HG03135 (cell line): ENCODE measurements around the gene ECEL1.

Source experiments
- ATAC-seq: cut with Tn5 transposase; IDR thresholded peaks from one replicate; pipeline ENCODE4 v1.9.1; 2021; ENCODE audit warnings: mild to moderate bottlenecking, moderate library complexity; ENCODE audit not compliant: unreplicated experiment

ECEL1 gene

DNA sequence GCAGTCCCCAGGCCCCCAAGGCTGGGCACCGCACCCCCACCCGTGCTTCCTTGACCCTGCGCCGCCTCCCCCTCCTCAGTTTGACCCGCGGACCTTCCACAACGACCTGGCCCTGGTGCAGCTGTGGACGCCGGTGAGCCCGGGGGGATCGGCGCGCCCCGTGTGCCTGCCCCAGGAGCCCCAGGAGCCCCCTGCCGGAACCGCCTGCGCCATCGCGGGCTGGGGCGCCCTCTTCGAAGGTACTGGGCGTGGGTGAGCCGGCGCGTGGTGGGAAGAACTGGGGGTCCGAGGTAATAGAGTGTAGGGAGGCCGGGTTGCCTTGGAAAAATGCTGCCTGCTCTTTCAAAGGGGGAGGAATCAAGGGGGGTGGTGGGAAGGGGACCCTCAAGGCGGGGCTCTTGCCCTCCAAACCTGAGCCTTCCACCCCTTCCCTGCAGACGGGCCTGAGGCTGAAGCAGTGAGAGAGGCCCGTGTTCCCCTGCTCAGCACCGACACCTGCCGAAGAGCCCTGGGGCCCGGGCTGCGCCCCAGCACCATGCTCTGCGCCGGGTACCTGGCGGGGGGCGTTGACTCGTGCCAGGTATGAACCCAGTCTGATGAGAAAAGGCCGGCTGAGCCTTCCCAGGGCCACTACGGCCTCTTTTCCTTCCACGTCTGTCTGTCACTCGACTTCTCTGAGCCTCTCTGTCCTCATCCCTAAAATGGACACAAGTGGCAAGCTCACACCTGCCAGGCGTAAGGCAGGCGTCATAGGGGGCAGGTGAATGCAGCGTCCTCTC is 35.2 kb upstream of the ECEL1 start:
- no peak for ATAC-seq

- ATAC-seq = no peak
Observed at GRCh38 chr2:232521959-232522622, 34.5 kb upstream of the ECEL1 start.

- no peak for ATAC-seq
Observed at GRCh38 chr2:232521098-232521497, 33.5 kb upstream of the ECEL1 start.

GRCh38 chr2:232520489-232520888 is 32.9 kb upstream of the ECEL1 start:
- no peak for ATAC-seq

GRCh38 chr2:232519581-232520438 is 32.2 kb upstream of the ECEL1 start, which contains the start of gene PRSS56:
TSS of gene PRSS56 (plus strand) at chr2:232520388. CDS start at chr2:232520599, 211 bp downstream.
- ATAC-seq = no peak

DNA sequence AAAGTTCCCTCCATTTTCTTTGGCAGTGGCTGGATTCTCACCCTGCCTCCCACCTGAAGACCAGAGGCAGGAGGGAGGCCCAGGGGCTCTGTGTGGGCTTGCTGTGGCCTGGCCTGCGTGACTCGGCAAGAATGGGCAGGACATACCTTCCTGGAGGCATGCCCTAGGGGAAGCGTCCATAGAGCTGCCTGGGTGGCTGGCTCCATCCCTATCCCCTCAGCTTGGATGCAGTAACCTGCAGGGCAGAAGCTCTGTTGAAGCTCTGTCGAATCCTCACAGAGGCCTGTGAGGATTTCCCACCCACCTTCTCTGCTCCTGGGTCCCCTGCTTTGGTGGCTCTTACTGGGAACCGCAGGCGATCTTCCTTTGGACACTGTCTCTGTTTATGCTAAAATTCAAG is 31.2 kb upstream of the ECEL1 start:
- no peak for ATAC-seq

DNA sequence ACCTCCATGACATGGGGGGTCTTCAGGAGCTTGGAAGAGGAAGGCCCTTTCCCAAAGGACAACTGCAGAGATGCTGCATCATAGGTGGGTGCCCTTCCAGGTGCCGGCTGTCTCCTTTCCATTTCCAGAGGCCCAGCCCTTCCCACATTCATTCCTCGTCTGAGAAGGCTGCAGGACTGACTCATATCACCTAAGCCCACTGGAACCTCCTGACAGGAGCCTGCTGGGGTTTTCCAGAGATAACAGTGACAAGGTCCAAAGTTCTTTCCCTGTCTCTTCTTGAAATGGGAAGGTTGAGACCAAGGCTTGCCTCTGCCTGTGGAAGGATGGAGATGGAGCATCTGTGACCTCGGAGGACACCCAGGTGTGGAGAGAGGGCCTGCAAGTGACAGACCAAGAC is 28.9 kb upstream of the ECEL1 start:
- ATAC-seq = no peak

GRCh38 chr2:232515639-232516038 is 28.0 kb upstream of the ECEL1 start:
- no peak for ATAC-seq

GRCh38 chr2:232513353-232513752 is 25.7 kb upstream of the ECEL1 start:
- ATAC-seq = no peak

GRCh38 chr2:232512602-232513001 is 25.0 kb upstream of the ECEL1 start:
- no peak for ATAC-seq

DNA sequence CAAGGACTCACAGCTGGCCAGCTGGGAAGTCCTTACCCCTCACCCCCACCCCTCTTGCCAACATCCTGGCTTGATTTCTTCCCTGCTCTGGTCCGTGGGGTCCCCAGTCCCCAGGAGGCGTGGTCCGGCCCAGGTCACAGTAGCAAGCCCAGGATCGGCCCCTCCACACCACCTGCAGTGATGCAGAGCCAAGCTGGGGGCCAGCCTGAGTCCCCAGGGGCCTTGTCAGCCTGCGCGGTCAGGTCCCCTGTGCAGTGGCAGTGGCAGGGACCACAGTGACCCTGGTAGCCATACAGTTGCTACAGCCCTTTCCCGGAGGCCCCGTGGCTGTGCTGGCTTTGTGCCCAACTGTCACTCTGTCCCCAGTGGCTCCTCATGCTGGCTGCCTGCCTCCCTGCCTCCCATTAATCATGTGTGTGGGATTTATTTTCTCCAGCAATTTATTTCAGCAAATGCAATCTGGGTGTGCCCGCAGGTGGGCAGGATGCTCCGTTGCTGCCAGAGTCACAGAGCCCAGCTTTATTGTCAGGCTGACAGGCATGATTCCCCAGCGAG is 23.8 kb upstream of the ECEL1 start:
- ATAC-seq = no peak

DNA sequence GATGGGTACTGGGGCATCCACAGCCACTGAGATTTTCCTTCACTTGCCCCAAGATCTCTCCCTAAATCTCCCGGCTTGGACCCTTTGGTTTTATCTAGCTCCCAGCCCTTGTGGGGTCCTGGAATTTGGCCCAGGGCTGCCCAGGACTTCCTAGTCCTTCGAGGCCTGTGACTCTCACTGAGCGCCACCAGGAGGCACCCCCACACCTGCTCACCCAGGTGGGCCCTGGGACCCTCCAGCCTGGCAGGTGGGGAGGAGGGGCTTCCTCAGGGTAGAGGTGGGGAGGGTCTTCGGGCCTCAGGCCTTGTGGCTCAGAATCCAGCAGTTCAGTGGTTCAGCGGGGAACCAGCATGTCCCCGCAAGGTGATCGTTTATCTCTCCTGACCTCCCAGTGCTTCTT is 20.6 kb upstream of the ECEL1 start:
- ATAC-seq = no peak

GRCh38 chr2:232506709-232507108 is 19.1 kb upstream of the ECEL1 start:
- ATAC-seq = no peak

DNA sequence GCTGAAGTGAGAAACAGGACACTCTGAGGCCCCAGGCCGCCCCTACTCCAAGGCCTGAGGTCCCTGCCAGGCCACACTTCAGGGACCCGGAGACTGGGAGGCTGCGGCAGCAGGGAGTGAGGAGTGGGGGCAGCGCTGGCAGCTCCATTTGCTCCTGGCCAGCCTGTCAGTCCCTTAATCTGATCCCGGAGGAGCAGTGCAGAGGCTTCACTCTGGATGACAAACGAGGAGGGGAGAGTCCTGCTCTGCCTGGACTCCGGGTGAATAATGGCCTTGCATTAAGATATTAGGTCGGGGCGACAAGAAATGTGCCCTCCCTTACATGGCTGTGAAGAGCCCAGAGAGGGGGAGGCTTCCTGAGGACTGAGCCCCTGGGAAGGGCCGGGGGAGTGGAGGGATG is 18.2 kb upstream of the ECEL1 start:
- ATAC-seq = no peak

DNA sequence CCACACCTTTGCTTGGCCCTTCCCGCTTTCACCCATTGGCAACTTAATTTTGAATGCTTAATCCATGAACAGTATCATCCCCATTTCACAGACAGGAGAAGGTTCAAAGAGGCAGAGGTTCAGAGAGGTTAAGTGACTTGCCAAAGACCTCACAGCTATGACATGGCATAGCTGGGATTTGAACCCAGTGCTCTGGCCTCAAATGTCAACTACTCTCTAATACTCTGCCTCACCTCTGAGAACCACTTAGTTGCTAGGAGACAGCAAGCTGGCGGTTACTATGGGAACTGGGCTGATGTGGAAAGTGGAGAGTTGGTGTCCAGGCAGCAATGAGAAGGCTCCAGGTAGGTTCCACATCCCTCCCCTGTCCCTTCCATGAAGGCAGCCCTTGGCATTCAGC is 16.8 kb upstream of the ECEL1 start:
- no peak for ATAC-seq

- ATAC-seq = no peak
Observed at GRCh38 chr2:232503809-232504323, 16.2 kb upstream of the ECEL1 start.

DNA sequence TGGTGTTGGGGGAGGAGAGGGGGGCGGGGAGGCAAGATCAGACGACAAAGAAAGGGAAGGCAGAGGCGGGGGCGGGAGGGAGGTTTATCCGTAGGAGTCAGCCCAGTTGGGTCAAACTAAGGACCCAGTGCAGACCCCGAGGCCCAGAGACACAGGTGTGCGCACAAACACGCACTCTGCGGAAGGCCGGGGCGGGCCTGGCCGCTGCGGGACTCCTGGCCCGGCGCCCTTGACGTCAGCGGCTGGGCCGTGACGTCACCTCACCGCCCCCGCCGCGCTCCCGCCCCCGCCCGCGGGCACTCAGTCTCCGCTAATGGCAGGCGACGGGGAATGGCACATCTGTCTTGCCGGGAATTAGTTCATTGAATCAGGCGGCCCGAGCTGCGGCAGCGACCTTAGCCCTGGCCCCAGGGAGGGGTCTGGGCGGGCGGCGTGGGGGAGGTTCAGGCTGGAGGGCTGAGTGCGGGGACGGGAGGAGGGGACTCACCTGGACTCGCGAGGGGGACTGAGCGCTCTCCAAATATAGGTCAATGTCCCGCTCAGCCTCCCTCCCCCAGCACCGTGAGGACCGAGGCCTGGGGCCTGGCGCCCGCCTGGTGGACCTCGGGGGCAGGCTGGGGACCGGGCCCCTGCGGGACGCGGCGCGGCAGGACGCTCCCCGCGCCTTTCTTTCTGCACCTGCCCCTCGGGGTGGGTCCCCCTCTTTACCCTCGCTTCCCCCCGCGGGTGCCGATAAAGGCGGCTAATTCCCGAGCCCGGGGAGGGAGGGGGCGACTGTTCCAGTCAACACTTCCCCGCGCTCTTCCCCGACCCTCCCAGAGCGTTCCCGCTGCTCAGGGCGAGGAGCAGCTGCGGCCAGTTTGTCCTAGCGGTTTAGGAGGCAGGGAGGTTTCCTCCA is 15.5 kb upstream of the ECEL1 start:
- ATAC-seq = no peak

DNA sequence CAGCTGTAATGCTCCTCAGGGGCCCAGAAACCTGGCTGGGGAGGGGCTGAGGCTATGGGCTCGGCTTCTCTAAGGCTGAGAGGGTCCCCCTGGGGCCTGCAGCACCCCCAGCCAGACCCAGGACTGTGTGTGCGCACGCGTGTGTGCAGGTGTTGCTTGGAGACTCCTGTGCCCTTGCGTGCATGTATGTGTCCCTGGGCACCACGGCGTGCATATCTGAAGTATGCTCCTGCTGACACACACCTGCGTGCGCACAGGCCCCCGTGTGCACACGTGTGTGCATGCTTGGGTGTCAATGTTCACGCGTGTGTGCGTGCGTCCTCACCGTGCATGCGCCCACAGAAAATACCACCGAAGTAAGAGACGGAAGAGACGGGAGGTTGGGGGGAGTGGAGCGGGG is 14.9 kb upstream of the ECEL1 start:
- no peak for ATAC-seq

GRCh38 chr2:232501794-232502390 is 14.3 kb upstream of the ECEL1 start:
- ATAC-seq = no peak

GRCh38 chr2:232501331-232501771 is 13.7 kb upstream of the ECEL1 start:
- ATAC-seq = no peak
